Adrenal gland (tissue), 12 donors: ENCODE results near the gene PIGU. TPM values are rescaled to one million over a fixed set of nuclear protein-coding genes. Genes with fewer than 3 reads are reported as not detected.

ENCODE experiments used
- DNase-seq, 7 donors: peaks; one replicate each; pipeline ENCODE4 v3.0.0-alpha.2; 2019 to 2020
- H3K27ac ChIP-seq, 5 donors: fragments of 200-600 bp; sonication (generic) in 4 of 5; 1 replicate in 3 of 5; 2 replicates in 2 of 5; pipeline versions ENCODE4 v1.5.1 to v1.8.0; 2016 to 2020; ENCODE audit warnings: mild to moderate bottlenecking in 1 of 5
- H3K27me3 ChIP-seq: fragments of 200-600 bp; 2 replicates; pipeline ENCODE4 v1.8.0; 2021
- H3K36me3 ChIP-seq, 2 donors: fragments of 200-600 bp; replicated peaks in 1 of 2; 1 replicate in 1 of 2; 2 replicates in 1 of 2; pipeline versions ENCODE4 v1.5.1 to v1.8.0; 2018 to 2022
- H3K4me1 ChIP-seq, 2 donors: fragments of 200-600 bp; replicated peaks in 1 of 2; 1 replicate in 1 of 2; 2 replicates in 1 of 2; pipeline versions ENCODE4 v1.5.1 to v1.8.0; 2018 to 2021
- H3K4me3 ChIP-seq, 4 donors: fragments of 200-600 bp; sonication (generic) in 3 of 4; one replicate each; pipeline ENCODE4 v1.5.1; 2016 to 2018
- H3K9me3 ChIP-seq, 3 donors: fragments of 200-600 bp; sonication (generic) in 1 of 3; replicated peaks in 1 of 3; 1 replicate in 2 of 3; 2 replicates in 1 of 3; pipeline versions ENCODE4 v1.5.1 to v1.8.0; 2016 to 2021
- POLR2A ChIP-seq, 2 donors: fragments of 450-650 bp; IDR thresholded peaks; one replicate each; pipeline ENCODE4 v1.6.1; 2017; ENCODE audit warnings: antibody characterized with exemption in 2 of 2, mild to moderate bottlenecking in 2 of 2, moderate library complexity in 1 of 2
- WGBS, 4 donors: extraction: QIAGEN DNeasy Blood & Tissue Kit in 2 of 4; methylation state at CpG; one replicate each; pipeline versions ENCODE4 v1.1.5 to v1.1.7; 2013 to 2017; 5-methylcytosine and 5-hydroxymethylcytosine counted together
- intact Hi-C, 2 donors: fragments of 100-400 bp; cut with DNase I; formaldehyde crosslinking; loops; one replicate each; pipeline versions ENCODE4 v1.14.1 to v1.15.0; 2022 to 2023
- polyA plus RNA-seq, 3 donors: library from polyadenylated mRNA; stranded (reverse); fragments of 200-250 nt in 2 of 3; fragments of 350-450 nt in 1 of 3; fragmentation: Illumina TruSeq in 1 of 3; extraction: RNeasy Lipid Tissue Mini Kit (QIAGEN cat#74804) in 1 of 3; gene quantifications; one replicate each; pipeline ENCODE4 v1.2.3, GENCODE V29; 2013 to 2014
- total RNA-seq, 9 donors: library from RNA; depleted of rRNA in 4 of 9; stranded (reverse); fragments of >200 nt in 4 of 9; fragments of 120-200 nt in 1 of 9; fragmentation: NEBNext Ultra II Directional in 1 of 9; extraction: Animal tissue kit (Norgen Biotek cat#: 25700) in 1 of 9; gene quantifications; one replicate each; pipeline versions ENCODE4 v1.1.0 to v1.2.4, GENCODE V29; 2013 to 2023
- TF ChIP-seq, protein P1 (sequence below), 6 experiments: fragments of 450-650 bp in 4 of 6; fragments of 200-600 bp in 2 of 6; sonication (generic) in 1 of 6; IDR thresholded peaks; 1 replicate in 5 of 6; 2 replicates in 1 of 6; pipeline versions ENCODE4 v1.5.1 to v1.8.0; 2016 to 2021; ENCODE audit warnings: antibody characterized with exemption in 6 of 6, mild to moderate bottlenecking in 2 of 6, moderate library complexity in 1 of 6
- donor health status: healthy with polysubstance abuse.
- donor health status: Bipolar disorder and iron deficiency.
- donor health status: DM: yes; HTN: yes; CAD: no.
- donor health status: DM: no; HTN: no; CAD: no.
- donor health status: DM: no; HTN: no; CAD: no.
- donor health status: DM: yes; HTN: yes; CAD: no.

The PIGU gene
- total and polyA plus RNA-seq, 12 donors = 16.8 to 64.1 (median 23.1) TPM

DNA sequence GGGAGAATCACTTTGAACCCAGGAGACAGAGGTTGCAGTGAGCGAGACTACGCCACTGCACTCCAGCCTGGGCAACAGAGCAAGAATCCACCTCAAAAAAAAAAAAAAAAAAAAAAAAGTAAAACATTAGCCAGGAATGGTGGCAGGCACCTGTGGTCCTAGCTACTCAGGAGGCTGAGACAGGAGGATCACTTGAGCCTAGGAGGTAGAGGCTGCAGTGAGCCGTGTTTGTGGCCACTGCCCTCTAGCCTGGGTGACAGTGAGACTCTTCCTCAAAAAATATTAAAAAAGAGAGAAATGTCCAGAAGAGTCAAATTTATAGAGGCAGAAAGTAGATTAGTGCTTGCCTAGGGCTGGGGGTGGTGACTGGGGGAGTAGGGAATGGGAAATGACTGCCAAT, 6.8 kb upstream of the PIGU start:
- intact Hi-C loops = no loop called here
- no peaks in the 10 kb centered on the region for H3K9me3 ChIP-seq
- 85 to 92% (median 88%) methylated on average over 3 of the region's 3 CpGs for WGBS, 4 donors
- no peak for DNase-seq
- no peaks in the 10 kb centered on the region for H3K27me3 ChIP-seq
- no peak overlapping the region for H3K4me3 ChIP-seq
- TF ChIP-seq, protein P1, sequence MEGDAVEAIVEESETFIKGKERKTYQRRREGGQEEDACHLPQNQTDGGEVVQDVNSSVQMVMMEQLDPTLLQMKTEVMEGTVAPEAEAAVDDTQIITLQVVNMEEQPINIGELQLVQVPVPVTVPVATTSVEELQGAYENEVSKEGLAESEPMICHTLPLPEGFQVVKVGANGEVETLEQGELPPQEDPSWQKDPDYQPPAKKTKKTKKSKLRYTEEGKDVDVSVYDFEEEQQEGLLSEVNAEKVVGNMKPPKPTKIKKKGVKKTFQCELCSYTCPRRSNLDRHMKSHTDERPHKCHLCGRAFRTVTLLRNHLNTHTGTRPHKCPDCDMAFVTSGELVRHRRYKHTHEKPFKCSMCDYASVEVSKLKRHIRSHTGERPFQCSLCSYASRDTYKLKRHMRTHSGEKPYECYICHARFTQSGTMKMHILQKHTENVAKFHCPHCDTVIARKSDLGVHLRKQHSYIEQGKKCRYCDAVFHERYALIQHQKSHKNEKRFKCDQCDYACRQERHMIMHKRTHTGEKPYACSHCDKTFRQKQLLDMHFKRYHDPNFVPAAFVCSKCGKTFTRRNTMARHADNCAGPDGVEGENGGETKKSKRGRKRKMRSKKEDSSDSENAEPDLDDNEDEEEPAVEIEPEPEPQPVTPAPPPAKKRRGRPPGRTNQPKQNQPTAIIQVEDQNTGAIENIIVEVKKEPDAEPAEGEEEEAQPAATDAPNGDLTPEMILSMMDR (IDR thresholded peaks at IDR 0.05) = no peak
- no peak for TF ChIP-seq POLR2A (IDR thresholded peaks at IDR 0.05)
- H3K4me1 ChIP-seq = no peaks in the 10 kb centered on the region
- no peaks in the 10 kb centered on the region for H3K36me3 ChIP-seq
- no peak overlapping the region for H3K27ac ChIP-seq

DNA sequence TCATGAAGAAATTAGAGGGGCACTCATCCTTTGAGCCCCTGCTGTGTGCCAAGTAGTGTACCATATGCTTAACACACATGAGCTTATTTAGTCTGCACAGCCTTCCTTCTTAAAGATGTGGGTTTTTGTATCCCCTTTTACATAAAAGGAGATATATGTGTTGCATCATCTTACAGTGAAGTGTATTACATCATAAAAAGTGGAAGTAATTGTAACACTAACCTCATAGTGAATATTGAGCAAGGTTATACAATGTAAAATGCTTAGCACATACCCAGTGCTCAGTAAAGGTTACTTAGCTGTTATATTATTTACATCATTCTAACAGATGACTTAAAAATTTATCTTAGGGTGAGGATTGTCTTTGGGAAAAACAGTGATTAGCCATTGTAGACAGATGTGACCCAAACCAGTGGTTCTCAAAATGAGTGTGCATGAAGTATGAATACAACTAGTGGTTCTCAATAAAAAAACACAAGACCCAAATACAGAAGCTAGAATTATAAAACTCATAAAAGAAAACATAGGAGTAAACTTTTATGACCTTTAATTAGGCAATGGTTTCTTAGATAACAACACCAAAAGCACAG, 3.8 kb upstream of the PIGU start:
- no peak overlapping the region for H3K4me3 ChIP-seq
- H3K4me1 ChIP-seq = peaks cover 4 to 11% of the 10 kb centered on the region in 2 donors
- no peaks in the 10 kb centered on the region for H3K9me3 ChIP-seq
- no peaks in the 10 kb centered on the region for H3K36me3 ChIP-seq
- DNase-seq = no peak
- TF ChIP-seq, protein P1 (IDR thresholded peaks at IDR 0.05) = no peak
- no peak for TF ChIP-seq POLR2A (IDR thresholded peaks at IDR 0.05)
- H3K27ac ChIP-seq = no peak overlapping the region
- intact Hi-C loops = no loop called here
- no peaks in the 10 kb centered on the region for H3K27me3 ChIP-seq

DNA sequence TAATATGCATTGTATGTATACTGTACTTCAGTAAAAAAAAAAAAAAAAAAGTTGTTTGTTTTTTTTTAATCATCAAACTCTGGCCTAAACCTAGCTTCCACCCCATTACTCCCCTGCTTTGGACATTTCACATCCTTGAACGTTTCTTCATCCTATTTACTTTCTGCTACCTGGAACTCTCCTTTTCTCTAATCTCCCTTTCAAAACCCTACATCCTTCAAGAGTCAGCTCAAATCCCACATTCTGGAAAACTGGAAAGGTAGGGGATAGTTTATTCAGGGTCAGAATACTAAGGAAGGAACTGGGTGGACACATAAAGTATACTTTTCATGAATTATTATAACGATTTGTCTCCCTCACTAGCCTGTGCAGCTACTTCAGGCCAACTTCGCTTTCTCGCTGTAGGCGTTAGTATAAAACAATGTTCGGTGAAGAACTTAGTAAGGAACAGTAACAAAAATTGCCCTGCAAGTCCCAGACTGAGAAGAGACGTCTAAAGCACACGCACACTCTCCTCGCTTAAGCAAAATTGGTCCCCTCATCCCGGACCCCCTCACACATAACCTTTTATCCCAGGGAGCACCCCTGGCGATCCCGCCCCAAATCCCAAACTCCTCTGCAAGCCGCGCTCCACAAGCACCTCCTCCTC, 775 bp downstream of the PIGU start:
- DNase-seq = no peak
- 0 to 1% (median 1%) methylated on average over 14 of the region's 14 CpGs for WGBS, 4 donors
- Histone ChIP-seq H3K4me3 (peak overlapping the region in 2 of 4 donors; percentile 83 to 90), H3K9me3 (no peaks in the 10 kb centered on the region), H3K4me1 (peaks cover 4 to 14% of the 10 kb centered on the region in 2 donors), H3K36me3 (no peaks in the 10 kb centered on the region), H3K27me3 (no peaks in the 10 kb centered on the region), H3K27ac (peak overlapping the region in 4 of 5 donors; percentile 66 to 84 (median 76))
- TF ChIP-seq, protein P1 (IDR thresholded peaks at IDR 0.05) = no peak
- TF ChIP-seq POLR2A (IDR thresholded peaks at IDR 0.05) = no peak
- intact Hi-C loops = no loop called here

DNA sequence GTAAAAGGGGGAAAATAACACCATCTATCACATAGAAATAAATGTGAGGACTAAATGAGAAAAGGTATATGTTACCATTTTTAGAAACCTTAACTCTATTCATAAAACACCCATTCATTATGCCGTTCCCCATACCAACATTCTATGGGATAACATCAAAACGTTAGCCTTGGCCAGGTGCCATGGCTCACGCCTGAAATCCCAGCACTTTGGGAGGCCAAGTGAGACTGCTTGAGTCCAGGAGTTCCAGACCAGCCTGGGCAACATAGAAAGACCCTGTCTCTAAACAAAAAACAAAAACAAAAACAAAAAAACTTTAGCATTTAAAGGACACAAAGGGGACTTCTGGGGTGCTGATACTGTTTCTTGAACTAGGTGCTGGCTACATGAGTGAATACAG, 1.3 kb downstream of the PIGU start:
- H3K27ac ChIP-seq = no peak overlapping the region
- 24 to 34% (median 28%) methylated on average over 3 of the region's 3 CpGs for WGBS, 4 donors
- no peak overlapping the region for H3K4me3 ChIP-seq

More for the DNA sequence above, 1.3 kb downstream of the PIGU start:
- intact Hi-C loops = no loop called here
- DNase-seq = no peak
- H3K9me3 ChIP-seq = no peaks in the 10 kb centered on the region
- peaks cover 4 to 14% of the 10 kb centered on the region in 2 donors for H3K4me1 ChIP-seq
- H3K27me3 ChIP-seq = no peaks in the 10 kb centered on the region
- no peaks in the 10 kb centered on the region for H3K36me3 ChIP-seq
- TF ChIP-seq, protein P1 (IDR thresholded peaks at IDR 0.05) = no peak
- no peak for TF ChIP-seq POLR2A (IDR thresholded peaks at IDR 0.05)
